HepG2 (cell line): ENCODE data around the gene SAMD10. TPM values are rescaled to one million over a fixed set of nuclear protein-coding genes. Genes with fewer than 3 reads are reported as not detected.

Experiments used
- ATM ChIP-seq: fragments of 450-650 bp; IDR thresholded peaks from 2 replicates; pipeline ENCODE4 v1.7.1; 2017; ENCODE audit warnings: mild to moderate bottlenecking, borderline replicate concordance
- CBX2 ChIP-seq, 2 experiments: fragments of 200-600 bp in 1 of 2; sonication (generic); formaldehyde crosslinking in 1 of 2; IDR thresholded peaks; 2 replicates each; pipeline versions ENCODE4 v1.7.0 to v1.8.1; 2018 to 2022; ENCODE audit warnings: low read depth in 2 of 2, low read length in 1 of 2, mild to moderate bottlenecking in 1 of 2, missing genetic modification reagents in 1 of 2
- ELF1 ChIP-seq: sonication (generic); formaldehyde crosslinking; IDR thresholded peaks from 2 replicates; pipeline ENCODE4 v1.4.0; 2020; ENCODE audit warnings: missing genetic modification reagents
- ETV6 ChIP-seq: sonication (generic); formaldehyde crosslinking; conservative IDR thresholded peaks from 2 replicates; pipeline ENCODE4 v1.4.0; 2020; ENCODE audit warnings: missing genetic modification reagents
- IRF2 ChIP-seq: IDR thresholded peaks from 2 replicates; pipeline ENCODE4 v1.6.1; 2018; ENCODE audit warnings: missing genetic modification reagents, missing compliant biosample characterization
- JUN ChIP-seq: sonication (generic); formaldehyde crosslinking; IDR thresholded peaks from 2 replicates; pipeline ENCODE4 v1.4.0; 2020; ENCODE audit warnings: mild to moderate bottlenecking, missing genetic modification reagents
- JUNB ChIP-seq: sonication (generic); formaldehyde crosslinking; IDR thresholded peaks from 2 replicates; pipeline ENCODE4 v1.8.0; 2022; ENCODE audit warnings: missing genetic modification reagents, mild to moderate bottlenecking, borderline replicate concordance
- PHF21A ChIP-seq: sonication (generic); formaldehyde crosslinking; IDR thresholded peaks from 2 replicates; pipeline ENCODE4 v1.5.0; 2020; ENCODE audit warnings: mild to moderate bottlenecking, missing genetic modification reagents
- PITX1 ChIP-seq: sonication (generic); formaldehyde crosslinking; IDR thresholded peaks from 2 replicates; pipeline ENCODE4 v1.5.1; 2020; ENCODE audit warnings: mild to moderate bottlenecking, missing genetic modification reagents
- RARA ChIP-seq: IDR thresholded peaks from 2 replicates; pipeline ENCODE4 v1.6.1; 2016; ENCODE audit warnings: missing genetic modification reagents, missing compliant biosample characterization
- SMAD9 ChIP-seq: sonication (generic); formaldehyde crosslinking; IDR thresholded peaks from 2 replicates; pipeline ENCODE4 v1.5.1; 2020; ENCODE audit warnings: mild to moderate bottlenecking, missing genetic modification reagents
- YY1 ChIP-seq: IDR thresholded peaks from 2 replicates; pipeline ENCODE4 v1.6.1; 2011; ENCODE audit warnings: low read length, low read depth, moderate library complexity, mild to moderate bottlenecking; ENCODE audit not compliant: insufficient read depth, insufficient replicate concordance
- ZNF17 ChIP-seq: sonication (generic); formaldehyde crosslinking; IDR thresholded peaks from 2 replicates; pipeline ENCODE4 v1.5.0; 2020; ENCODE audit warnings: mild to moderate bottlenecking, missing genetic modification reagents
- polyA plus RNA-seq, 8 experiments: library from polyadenylated mRNA; depleted of rRNA in 3 of 8; stranded (reverse) in 7 of 8; unstranded in 1 of 8; fragments of >200 nt; fragmentation: Illumina TruSeq in 4 of 8; extraction: Trizol in 4 of 8; gene quantifications; 2 replicates each; pipeline versions ENCODE4 v1.2.1 to v1.2.3, GENCODE V29; 2011 to 2016; ENCODE audit warnings: low read depth in 4 of 8, missing spikeins in 1 of 8, mixed read lengths in 1 of 8; ENCODE audit not compliant: insufficient read depth in 1 of 8
- total RNA-seq, 5 experiments: library from RNA; depleted of rRNA; stranded (reverse); fragments of >200 nt; fragmentation: Illumina TruSeq; extraction: Trizol; gene quantifications; 2 replicates each; pipeline ENCODE4 v1.2.3, GENCODE V29; 2016; ENCODE audit warnings: low read depth in 1 of 5
- TF ChIP-seq, protein P1 (sequence below): sonication (generic); formaldehyde crosslinking; IDR thresholded peaks from 2 replicates; pipeline ENCODE4 v1.5.0; 2020; ENCODE audit warnings: missing genetic modification reagents
- TF ChIP-seq, protein P2 (sequence below): sonication (generic); formaldehyde crosslinking; IDR thresholded peaks from 2 replicates; pipeline ENCODE4 v1.5.1; 2020; ENCODE audit warnings: missing genetic modification reagents, mild to moderate bottlenecking, borderline replicate concordance
- TF ChIP-seq, protein P3 (sequence below): sonication (generic); formaldehyde crosslinking; IDR thresholded peaks from 2 replicates; pipeline ENCODE4 v1.4.0; 2020; ENCODE audit warnings: low read depth, missing genetic modification reagents
- TF ChIP-seq, protein P4 (sequence below): sonication (generic); formaldehyde crosslinking; IDR thresholded peaks from 2 replicates; pipeline ENCODE4 v1.8.1; 2022; ENCODE audit warnings: low read depth, mild to moderate bottlenecking, missing genetic modification reagents
- TF ChIP-seq, protein P5 (sequence below): IDR thresholded peaks from 2 replicates; pipeline ENCODE4 v1.6.1; 2016; ENCODE audit warnings: missing compliant biosample characterization, missing genetic modification reagents, borderline replicate concordance

The SAMD10 gene
- total and polyA plus RNA-seq, 2 of the 13 experiments (the other 11 are each of a cell fraction or from before 2014, with no cell fraction given), result 6.1 to 11.0 TPM

DNA sequence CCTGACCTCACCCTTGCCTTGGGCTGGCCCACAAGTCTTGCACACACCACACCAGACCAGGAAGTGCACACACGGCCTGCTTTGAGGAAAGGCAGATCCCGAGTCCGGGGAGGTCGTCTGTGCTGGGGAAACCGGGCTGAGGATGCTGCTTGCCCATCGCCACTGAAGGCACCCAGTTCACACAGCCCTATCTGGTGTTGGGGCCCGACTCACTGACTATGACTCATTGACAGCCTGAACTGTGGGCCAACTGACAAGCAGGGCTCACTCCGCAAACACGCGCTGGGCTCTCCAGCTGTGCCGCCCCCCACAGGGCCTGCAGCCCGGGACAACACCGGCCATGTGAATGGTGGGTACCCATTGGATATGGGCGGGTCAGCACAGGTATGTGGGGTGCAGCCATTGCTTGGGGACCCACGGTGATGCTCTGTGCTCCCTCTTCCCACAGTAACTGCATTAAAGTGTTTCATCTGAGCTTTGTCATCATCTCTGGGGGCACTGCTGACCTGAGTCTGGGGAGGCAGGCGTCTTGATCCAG is 1.6 kb downstream of the SAMD10 start (continued):
- TF ChIP-seq, protein P1, sequence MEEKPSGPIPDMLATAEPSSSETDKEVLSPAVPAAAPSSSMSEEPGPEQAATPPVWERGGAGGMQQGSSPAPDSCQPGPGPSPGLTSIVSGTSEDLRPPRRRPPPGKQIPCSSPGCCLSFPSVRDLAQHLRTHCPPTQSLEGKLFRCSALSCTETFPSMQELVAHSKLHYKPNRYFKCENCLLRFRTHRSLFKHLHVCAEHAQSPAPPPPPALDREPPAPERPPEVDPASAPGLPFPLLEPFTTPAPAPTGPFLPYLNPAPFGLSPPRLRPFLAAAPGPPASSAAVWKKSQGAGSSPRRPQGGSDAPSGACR (CRISPR knock-in tag), result no peak; the same call in 1 of the 2 replicates
- peak; percentile 93 for TF ChIP-seq JUN (CRISPR knock-in tag)
- TF ChIP-seq IRF2 (CRISPR knock-in tag), result peak; percentile 85
- no peak for TF ChIP-seq SMAD9 (CRISPR knock-in tag)
- TF ChIP-seq, protein P2, sequence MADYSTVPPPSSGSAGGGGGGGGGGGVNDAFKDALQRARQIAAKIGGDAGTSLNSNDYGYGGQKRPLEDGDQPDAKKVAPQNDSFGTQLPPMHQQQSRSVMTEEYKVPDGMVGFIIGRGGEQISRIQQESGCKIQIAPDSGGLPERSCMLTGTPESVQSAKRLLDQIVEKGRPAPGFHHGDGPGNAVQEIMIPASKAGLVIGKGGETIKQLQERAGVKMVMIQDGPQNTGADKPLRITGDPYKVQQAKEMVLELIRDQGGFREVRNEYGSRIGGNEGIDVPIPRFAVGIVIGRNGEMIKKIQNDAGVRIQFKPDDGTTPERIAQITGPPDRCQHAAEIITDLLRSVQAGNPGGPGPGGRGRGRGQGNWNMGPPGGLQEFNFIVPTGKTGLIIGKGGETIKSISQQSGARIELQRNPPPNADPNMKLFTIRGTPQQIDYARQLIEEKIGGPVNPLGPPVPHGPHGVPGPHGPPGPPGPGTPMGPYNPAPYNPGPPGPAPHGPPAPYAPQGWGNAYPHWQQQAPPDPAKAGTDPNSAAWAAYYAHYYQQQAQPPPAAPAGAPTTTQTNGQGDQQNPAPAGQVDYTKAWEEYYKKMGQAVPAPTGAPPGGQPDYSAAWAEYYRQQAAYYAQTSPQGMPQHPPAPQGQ (CRISPR knock-in tag), result 0 out of 2 replicates have a peak, but pooled peaks have one; percentile 39
- TF ChIP-seq, protein P3, sequence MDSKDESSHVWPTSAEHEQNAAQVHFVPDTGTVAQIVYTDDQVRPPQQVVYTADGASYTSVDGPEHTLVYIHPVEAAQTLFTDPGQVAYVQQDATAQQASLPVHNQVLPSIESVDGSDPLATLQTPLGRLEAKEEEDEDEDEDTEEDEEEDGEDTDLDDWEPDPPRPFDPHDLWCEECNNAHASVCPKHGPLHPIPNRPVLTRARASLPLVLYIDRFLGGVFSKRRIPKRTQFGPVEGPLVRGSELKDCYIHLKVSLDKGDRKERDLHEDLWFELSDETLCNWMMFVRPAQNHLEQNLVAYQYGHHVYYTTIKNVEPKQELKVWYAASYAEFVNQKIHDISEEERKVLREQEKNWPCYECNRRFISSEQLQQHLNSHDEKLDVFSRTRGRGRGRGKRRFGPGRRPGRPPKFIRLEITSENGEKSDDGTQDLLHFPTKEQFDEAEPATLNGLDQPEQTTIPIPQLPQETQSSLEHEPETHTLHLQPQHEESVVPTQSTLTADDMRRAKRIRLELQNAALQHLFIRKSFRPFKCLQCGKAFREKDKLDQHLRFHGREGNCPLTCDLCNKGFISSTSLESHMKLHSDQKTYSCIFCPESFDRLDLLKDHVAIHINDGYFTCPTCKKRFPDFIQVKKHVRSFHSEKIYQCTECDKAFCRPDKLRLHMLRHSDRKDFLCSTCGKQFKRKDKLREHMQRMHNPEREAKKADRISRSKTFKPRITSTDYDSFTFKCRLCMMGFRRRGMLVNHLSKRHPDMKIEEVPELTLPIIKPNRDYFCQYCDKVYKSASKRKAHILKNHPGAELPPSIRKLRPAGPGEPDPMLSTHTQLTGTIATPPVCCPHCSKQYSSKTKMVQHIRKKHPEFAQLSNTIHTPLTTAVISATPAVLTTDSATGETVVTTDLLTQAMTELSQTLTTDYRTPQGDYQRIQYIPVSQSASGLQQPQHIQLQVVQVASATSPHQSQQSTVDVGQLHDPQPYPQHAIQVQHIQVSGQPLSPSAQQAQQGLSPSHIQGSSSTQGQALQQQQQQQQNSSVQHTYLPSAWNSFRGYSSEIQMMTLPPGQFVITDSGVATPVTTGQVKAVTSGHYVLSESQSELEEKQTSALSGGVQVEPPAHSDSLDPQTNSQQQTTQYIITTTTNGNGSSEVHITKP (CRISPR knock-in tag), result peak; percentile 75; the same call in 1 of the 2 replicates
- peak; percentile 84 for TF ChIP-seq JUNB (CRISPR knock-in tag)
- TF ChIP-seq, protein P4, sequence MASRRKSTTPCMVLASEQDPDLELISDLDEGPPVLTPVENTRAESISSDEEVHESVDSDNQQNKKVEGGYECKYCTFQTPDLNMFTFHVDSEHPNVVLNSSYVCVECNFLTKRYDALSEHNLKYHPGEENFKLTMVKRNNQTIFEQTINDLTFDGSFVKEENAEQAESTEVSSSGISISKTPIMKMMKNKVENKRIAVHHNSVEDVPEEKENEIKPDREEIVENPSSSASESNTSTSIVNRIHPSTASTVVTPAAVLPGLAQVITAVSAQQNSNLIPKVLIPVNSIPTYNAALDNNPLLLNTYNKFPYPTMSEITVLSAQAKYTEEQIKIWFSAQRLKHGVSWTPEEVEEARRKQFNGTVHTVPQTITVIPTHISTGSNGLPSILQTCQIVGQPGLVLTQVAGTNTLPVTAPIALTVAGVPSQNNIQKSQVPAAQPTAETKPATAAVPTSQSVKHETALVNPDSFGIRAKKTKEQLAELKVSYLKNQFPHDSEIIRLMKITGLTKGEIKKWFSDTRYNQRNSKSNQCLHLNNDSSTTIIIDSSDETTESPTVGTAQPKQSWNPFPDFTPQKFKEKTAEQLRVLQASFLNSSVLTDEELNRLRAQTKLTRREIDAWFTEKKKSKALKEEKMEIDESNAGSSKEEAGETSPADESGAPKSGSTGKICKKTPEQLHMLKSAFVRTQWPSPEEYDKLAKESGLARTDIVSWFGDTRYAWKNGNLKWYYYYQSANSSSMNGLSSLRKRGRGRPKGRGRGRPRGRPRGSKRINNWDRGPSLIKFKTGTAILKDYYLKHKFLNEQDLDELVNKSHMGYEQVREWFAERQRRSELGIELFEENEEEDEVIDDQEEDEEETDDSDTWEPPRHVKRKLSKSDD (CRISPR knock-in tag), result peak; percentile 32
- TF ChIP-seq ZNF17, result no peak
- TF ChIP-seq PITX1 (CRISPR knock-in tag), result no peak; the same call in 1 of the 2 replicates
- peak; percentile 33; the same call in 1 of the 2 replicates for TF ChIP-seq RARA (CRISPR knock-in tag)
- TF ChIP-seq, protein P5, sequence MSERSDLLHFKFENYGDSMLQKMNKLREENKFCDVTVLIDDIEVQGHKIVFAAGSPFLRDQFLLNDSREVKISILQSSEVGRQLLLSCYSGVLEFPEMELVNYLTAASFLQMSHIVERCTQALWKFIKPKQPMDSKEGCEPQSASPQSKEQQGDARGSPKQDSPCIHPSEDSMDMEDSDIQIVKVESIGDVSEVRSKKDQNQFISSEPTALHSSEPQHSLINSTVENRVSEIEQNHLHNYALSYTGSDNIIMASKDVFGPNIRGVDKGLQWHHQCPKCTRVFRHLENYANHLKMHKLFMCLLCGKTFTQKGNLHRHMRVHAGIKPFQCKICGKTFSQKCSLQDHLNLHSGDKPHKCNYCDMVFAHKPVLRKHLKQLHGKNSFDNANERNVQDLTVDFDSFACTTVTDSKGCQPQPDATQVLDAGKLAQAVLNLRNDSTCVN (CRISPR knock-in tag), result peak; percentile 61
- peak; percentile 49 for TF ChIP-seq PHF21A
- TF ChIP-seq ETV6 (CRISPR knock-in tag), result 0 out of 2 replicates have a peak, but pooled peaks have one; percentile 38
- TF ChIP-seq CBX2 (IDR thresholded peaks at IDR 0.05; ENCODE audit: low read depth, low read length), result no peak
- 0 out of 2 replicates have a peak, but pooled peaks have one; percentile 39 for TF ChIP-seq CBX2 (CRISPR knock-in tag; IDR thresholded peaks at IDR 0.05; ENCODE audit: low read depth)
- peak; percentile 24 for TF ChIP-seq YY1
- TF ChIP-seq ELF1 (CRISPR knock-in tag), result no peak; the same call in 1 of the 2 replicates
- TF ChIP-seq ATM, result no peak
